Stimulated activated CD4-positive, alpha-beta T cell treated with anti-CD3 and anti-CD28 coated beads, Interleukin-12 subunit alpha, Interleukin-12 subunit beta, amount 100 ng/mL, for 24 hours (primary cell): ENCODE data around the gene PCDHGA11.
"Not testable (repeated sequence)": the region's sequence is repeated elsewhere in the genome, so short reads cannot be mapped to it uniquely, and the experiment has no call there.

ENCODE experiments used
- DNase-seq, 2 experiments: peaks; one replicate each; pipeline ENCODE4 v3.0.0-alpha.2; 2020; ENCODE audit warnings: low read depth in 2 of 2

The PCDHGA11 gene

GRCh38 chr5:141431286-141431685 lies 10.4 kb downstream of the PCDHGA11 start:
- DNase-seq: no peak

- DNase-seq: not testable (repeated sequence)
Observed at GRCh38 chr5:141432308-141432707, 11.5 kb downstream of the PCDHGA11 start.

GRCh38 chr5:141432726-141433125 lies 11.9 kb downstream of the PCDHGA11 start:
- not testable (repeated sequence) for DNase-seq

GRCh38 chr5:141434006-141434405 lies 13.2 kb downstream of the PCDHGA11 start:
- no peak for DNase-seq

- DNase-seq: no peak
Observed at GRCh38 chr5:141437221-141437620, 16.4 kb downstream of the PCDHGA11 start.

GRCh38 chr5:141439411-141440141 lies 18.7 kb downstream of the PCDHGA11 start:
- DNase-seq: no peak

GRCh38 chr5:141440341-141440740 lies 19.5 kb downstream of the PCDHGA11 start:
- no peak for DNase-seq

GRCh38 chr5:141441571-141442170 lies 20.8 kb downstream of the PCDHGA11 start:
- DNase-seq: no peak

- DNase-seq: no peak
Observed at GRCh38 chr5:141465351-141465750, 44.5 kb downstream of the PCDHGA11 start.
